ENCODE results near the gene SERPINA6.
A peak's percentile ranks its signal among the peaks of the same experiment; 100 is the strongest.
"Not testable (repeated sequence)": the region's sequence is repeated elsewhere in the genome, so short reads cannot be mapped to it uniquely, and the experiment has no call there.

The SERPINA6 gene, protein sequence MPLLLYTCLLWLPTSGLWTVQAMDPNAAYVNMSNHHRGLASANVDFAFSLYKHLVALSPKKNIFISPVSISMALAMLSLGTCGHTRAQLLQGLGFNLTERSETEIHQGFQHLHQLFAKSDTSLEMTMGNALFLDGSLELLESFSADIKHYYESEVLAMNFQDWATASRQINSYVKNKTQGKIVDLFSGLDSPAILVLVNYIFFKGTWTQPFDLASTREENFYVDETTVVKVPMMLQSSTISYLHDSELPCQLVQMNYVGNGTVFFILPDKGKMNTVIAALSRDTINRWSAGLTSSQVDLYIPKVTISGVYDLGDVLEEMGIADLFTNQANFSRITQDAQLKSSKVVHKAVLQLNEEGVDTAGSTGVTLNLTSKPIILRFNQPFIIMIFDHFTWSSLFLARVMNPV

DNA sequence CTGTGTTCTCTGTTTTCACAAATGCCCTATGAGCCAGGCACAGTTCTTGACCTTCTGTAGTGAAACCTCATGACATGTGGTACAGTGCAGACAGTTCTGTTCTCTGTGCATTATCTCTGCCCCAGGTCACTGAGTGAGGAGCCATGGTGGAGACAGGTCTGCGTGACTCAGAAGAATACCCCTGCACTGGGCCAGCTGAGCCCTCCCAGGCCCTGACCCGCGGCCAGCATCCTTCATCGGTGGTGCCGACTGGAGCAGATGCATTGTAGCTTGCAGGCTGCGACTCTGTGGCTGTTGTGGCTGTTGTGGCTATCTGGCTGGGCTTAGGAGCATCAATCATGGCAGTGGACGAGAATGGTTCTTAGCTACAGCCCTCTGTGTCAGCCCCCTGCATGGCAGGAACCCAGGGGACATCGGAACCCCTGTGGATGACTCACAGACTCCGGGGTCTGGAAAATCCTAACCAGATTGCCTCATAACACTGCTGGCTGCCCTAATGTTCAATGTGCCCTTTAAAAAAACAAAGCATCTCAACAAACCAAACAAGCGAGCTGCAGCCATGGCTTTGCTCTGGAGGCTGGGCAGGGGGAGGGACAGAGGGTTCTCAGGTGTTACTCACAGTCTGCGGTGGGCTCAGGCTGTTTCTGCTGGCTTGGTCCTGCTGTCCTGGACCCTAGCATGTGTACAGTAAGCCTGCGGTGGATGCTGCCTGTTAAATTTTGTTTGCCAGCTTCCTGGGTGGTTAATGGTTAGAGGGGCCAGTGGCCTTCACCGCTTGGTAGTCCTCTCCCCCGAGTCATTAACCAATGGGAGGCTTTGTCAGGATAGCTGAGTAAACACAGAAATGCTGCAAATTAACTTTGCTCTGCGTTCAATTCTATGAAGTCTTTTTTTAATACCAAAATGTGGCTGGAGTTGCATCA, at the start of gene SERPINA6:
Gene SERPINA6, minus strand, starts transcription at position 689 of the 923 bp plus-strand sequence. CDS start 8,688 bp downstream, outside the sequence.
- DNase-seq, result no peak

DNA sequence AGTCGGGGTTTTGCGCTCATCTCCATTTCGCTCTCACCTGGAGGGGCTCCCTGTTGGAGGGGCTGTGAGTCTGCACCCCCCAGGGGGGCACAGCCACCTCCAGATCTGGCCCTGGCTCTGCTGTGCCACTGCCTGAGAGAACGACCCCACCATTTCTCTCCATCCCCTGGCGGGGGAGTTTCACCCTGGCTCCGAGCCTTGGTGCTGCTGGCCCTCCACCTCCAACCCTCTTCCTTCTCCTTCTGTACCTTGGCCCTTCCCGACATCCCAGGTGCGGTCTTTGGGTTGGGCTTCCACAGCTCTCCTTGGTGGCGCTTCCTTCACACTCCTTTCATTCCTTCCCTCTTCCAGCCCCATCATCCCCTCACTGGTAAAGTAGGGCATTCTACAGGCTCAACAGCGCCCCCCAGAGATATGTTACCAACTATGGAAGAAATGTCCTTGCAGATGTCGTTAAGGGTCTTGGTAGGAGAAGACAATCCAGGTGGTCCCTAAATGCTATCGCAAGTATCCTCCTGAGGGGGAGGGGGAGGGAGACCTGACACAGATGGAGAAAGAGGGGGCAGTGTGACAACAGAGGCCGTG, 49.0 kb upstream of the SERPINA6 start:
- DNase-seq, result no peak

DNA sequence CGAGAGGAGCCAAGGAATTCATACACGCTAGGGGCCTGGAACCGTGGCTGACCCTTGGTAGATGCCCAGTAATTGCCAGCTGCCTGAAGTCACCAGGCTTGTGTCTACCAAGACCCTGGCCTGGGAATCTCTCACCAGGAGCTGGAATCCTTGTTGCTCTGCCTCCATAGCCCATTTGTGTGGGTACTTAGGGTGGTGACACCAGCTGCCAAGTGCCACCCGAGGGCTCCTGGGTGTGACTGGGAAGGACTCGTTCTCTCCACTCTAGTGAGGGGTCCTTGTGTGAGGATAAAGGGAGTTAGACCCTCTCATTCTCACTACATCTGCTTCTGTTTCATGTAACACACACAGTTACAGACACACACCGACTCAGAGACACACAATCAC, 47.4 kb upstream of the SERPINA6 start:
- no peak for DNase-seq

DNA sequence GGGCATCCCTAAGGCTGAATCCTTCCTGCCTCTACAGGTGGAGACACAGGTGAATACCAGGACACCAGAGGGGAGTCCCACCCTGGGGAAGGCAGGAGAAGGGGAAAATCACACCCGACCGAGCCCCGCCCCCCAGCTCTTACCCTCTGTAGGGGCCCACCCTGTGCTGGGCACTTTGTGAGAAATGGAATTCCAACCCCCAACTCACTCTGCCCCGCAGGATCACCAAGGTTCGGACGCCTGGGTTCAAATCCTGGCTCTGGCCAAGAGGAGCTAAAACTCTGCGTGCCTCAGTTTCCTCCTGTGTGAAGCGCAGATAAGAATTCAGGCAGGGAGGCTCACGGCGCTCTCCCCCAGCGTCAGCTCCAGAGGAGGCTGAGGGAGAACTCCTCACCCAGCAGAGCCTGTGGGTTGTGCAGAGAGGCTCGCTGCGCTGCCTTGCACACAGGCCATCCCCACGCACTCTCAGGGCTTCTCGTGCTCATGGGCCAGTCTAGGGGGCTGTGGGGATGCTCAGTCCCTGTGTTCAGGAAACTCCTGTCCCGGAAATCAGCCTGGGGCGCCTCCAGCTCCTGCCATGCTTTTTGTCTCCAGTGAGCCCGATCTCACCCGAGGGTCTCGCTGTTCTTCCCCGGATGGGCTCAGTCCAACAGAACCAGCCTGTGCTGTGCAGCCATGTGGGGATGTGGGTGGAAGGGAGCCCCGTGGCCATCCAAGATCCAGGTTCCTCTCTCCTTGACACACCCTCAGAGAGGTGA, 46.8 kb upstream of the SERPINA6 start:
- not testable (repeated sequence) for DNase-seq

DNA sequence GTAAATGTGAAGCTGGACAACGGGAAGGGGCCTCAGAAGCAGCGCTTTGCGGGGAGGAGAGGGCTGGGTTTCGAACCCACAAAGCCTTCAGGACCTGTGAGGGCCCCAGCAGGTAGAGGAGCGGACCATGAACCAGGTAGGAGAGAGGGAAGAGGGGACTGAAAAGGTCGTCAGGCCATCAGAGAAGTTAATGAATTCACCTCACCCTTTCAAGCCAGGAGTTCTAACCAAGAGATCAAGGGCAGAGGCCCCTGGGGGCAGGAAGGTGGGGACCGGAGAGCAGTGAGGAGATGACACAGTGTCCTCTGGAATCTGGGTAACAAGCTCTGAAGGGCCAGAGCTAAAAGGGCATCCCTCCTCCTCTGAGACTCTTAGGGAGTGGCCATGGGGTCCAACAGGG, 45.8 kb upstream of the SERPINA6 start:
- no peak for DNase-seq

DNA sequence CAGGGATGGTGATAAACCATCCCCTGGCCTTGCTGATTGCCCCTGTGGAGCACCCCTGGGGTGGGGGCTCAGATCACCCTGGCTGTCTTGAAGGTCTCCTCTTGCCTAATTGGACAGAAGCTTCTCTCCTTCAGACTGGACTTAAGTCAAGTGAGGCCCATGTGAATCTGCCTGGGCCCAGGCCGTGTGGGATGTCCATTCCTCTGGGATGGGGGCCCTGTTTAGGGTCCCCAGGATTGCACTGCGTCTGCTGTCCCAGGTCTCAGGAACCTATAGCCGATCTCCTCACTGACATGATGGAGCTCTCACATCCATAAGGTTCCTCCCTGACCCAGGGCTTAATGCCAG, 45.1 kb upstream of the SERPINA6 start:
- DNase-seq, result no peak

DNA sequence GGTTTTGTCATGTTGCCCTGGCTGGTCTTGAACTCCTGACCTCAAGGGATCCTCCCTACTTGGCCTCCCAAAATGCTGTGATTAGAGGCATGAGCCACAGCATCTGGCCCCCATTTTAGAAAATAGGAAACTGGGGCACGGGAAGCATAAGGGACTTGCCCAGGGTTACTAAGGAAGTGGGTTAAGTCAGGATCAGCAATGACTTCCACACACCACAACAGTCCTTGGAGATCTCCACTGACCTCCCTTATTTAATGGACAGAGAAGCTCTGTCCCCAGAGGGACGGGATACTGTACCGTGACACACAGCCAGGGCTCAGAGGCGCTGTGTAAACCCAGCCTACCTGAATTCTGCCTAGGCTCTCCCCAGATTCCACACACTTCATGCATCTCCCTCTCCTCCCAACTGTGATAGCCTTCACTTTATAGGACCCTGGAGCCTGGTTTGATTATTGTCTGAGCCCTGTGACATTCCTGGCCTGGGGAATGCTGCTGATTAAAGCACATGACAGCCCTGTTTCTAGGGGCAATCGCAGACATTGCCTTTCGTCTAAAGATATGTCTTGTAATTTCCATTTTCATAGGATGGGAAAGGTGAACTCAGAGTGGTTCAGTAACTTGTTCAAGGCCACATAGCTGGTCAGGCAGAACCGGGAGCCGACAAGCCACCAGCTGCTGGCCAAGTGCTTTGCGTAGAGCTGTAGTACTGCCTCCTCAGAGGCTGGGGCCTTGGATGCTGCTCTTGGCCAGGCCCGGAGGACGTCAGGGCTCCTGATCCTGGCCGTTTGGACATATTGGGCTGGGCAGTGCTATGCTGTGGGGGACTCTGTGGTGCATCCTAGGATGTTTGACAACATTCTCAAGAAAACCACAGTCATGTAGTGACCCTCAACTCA, 44.5 kb upstream of the SERPINA6 start:
- DNase-seq, result no peak

DNA sequence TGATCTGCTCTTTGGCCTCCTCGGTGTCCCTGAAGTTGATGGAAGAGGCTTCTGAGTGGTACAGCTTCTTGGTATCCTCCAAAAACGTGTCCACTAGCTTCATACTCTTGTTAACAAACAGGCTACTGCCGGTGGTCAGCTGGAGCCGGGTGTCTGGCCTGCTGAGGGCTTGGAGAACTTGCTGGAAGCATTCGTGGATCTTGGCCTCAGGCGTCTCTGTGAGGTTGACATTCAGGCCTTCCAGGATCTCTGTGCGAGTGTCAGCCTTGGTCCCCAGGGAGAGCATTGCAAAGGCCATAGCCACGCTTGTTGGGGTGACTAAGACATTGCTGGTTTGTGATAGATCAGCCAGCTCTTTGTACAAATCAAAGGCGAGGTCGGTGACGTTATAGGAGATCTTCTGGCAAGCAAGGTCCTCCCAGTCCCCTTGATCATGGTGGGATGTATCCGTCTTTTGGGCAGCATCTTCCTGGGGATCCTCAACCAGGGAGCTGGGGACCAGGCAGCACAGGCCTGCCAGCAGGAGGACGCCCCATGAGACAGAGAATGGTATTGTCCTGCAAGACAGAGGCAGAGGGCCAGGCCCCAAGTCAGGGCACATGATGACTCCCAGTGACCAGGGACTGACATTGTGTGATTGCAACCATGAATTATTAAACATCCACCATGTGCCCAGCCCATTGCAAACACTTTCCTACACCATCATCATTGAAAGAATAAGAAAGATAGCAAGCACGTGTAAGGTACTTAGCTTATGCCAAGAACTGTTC, 43.2 kb upstream of the SERPINA6 start, which contains the start of gene SERPINA2:
Gene SERPINA2, minus strand, starts transcription at position 553 of the 770 bp plus-strand sequence.
- no peak for DNase-seq

DNA sequence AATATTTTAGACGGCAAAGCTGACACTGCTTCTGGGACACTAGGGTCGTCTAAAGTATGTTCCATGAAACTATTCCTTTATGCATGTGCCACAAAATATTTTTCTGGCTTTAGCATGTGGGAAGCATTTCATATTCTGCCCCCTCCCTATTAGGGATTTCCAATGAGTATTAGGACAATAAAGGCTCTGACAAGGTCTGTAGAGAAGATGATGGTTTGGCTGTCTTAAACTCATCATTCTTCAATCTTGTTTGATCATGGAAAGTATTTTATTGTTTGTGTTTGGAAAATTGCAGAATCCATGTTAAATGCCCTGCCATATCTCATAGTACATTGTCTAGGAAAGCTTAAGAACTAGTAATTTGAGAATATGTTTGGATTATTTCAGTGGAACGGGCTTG, 42.5 kb upstream of the SERPINA6 start:
- DNase-seq, result no peak

DNA sequence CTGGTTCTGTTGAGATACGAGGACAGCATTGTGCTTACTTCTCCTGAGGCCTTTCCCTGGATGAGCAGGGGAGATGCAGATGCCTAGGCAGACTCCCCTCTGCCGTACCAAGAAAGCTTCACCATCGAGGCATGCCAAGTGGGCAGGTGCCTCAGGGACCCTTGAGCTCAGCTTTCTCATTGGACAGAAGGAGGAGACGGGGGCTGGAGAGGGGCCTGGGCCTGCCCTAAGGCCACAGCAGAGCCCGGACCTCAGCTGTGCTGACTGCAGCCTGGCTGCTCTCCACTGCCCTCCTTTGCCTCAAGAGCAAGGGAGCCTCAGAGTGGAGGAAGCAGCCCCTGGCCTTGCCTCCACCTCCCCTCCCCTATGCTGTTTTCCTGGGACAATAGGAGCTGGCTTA, 41.8 kb upstream of the SERPINA6 start:
- no peak for DNase-seq

DNA sequence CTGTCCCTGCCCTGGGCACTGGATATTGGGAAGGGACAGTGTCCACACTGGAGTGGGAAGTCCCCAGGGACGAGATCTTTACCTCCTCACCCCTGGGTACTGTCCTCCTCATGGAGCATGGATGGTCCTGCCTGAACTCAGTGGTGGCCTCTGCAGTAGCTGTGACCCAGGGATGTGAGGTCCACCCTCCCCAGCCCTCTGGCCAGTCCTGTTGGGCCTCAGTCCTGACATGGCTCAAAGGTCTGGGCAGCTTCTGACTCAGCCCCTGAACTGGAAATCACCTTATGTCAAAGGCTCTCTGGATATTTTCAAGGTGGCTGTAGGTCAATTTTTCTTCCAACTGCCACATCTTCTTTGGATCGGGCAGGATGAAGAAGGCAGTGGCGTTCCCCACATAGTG, 40.9 kb upstream of the SERPINA6 start:
- DNase-seq, result no peak

DNA sequence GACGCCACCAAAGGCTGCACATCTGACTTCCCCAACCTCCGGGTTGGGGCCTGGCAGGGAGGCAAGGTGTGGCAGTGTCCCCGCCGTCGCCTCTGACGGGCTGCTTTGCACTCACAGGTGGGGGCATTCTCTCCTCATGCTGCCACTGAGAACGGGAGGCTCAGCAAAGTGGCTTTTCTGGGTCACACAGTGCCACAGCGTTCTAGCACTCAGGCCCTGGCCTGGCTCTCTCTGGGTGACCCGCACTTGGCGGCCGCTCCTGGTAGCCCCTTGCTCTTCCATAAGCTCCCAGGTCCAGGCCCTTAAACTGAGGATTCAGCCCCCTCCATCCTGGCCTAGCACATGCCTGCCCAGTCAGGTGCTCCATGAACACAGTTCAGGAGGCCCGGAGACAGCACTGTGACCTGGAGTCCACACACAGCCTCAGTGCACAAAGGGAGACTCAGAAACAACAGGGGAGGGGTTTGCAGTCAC, 40.1 kb upstream of the SERPINA6 start:
- no peak for DNase-seq

DNA sequence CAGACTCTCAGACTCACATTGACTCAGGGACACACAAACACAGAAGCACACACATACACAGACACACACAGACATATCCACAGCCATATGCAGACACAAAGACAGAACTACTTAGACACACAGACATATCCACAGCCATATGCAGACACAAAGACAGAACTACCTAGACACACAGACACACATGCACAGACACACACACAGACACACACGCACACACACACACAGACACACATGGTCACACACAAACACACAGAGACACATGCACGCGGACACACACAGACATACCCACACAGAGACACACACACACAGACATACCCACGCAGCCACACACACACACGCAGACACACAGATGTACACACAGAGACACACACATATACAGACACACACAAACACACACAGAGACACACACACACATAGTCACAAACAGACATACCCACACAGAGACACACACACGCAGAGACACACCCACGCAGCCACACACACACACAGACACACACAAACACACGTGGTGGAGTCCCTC, 39.5 kb upstream of the SERPINA6 start:
- DNase-seq, result no peak

DNA sequence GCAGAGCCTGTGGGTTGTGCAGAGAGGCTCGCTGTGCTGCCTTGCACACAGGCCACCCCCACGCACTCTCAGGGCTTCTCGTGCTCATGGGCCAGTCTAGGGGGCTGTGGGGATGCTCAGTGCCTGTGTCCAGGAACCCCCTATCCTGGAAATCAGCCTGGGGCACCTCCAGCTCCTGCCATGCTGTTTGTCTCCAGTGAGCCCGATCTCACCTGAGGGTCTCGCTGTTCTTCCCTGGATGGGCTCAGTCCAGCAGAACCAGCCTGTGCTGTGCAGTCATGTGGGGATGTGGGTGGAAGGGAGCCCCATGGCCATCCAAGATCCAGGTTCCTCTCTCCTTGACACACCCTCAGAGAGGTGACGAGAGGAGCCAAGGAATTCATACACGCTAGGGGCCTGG, 38.5 kb upstream of the SERPINA6 start:
- no peak for DNase-seq

DNA sequence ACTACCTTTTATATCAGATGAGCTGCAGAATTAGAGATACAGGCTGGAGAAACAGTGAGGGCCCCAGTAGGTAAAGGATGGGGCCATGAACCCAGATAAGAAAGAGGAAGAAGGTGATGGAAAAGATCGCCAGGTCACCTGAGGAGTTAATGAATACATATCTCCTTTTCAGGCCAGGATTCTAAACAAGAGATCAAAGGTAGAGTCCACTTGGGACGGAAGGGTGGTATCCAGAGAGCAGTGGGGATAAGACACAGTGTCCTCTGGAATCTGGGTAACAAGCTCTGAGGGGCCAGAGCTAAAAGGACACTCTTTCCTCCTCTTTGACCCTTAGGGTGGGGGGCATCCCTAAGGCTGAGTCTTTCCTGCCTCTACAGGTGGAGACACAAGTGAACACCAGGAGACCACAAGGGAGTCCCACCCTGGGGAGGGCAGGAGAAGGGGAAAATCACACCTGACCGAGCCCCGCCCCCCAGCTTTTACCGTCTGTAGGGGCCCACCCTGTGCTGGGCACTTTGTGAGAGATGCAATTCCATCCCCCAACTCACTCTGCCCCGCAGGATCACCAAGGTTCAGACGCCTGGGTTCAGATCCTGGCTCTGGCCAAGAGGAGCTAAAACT, 37.9 kb upstream of the SERPINA6 start:
- DNase-seq, result no peak

DNA sequence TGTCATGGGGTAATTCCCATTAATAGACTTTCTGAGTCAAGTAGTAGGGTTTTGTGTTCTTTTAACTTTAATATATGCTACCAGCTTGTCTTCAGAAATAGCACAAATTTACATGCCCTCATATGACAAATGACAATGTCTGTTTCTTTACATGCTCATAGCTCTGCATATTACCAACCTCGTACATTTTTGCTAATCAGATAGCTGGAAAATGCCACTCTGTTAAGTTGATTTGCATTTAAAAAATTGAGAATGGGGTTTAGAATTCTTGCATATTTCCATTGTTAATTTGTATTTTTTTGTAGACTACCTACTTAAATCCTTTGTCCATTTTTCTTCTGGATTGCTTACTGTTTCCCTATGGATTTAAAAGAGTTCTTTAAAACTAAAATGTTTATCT, 34.0 kb upstream of the SERPINA6 start:
- DNase-seq, result no peak

DNA sequence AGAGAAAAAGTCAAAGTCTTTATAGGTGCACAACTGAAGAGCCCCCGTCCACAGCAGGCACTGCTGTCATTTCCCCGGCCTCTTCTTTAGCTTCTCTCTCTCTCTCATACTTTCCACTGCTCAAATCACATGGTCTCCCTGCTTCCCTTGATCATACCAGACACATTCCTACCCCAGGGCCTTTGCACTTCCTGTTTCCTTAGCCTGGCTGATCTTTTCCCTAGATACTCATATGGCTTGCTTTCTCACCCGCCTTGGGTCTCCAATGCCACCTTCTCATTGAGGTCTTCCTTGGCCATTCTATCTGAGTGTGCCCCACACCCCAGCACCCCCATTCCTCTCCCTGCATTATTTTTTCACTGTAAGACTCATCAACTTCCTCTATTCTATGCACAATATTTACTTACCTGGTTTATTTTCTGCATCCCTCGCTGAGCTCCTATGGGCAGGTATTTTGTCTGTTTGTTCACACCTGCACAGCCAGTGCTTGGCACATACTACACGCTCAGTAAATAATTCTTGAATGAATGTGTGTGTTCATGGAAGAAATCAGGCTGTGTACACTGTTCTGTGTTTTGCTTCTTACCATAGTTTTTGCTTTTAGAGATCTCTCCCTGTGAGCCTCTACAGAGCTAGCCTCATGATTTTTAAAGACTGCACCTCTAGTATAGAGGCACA, 33.4 kb upstream of the SERPINA6 start:
- no peak for DNase-seq

DNA sequence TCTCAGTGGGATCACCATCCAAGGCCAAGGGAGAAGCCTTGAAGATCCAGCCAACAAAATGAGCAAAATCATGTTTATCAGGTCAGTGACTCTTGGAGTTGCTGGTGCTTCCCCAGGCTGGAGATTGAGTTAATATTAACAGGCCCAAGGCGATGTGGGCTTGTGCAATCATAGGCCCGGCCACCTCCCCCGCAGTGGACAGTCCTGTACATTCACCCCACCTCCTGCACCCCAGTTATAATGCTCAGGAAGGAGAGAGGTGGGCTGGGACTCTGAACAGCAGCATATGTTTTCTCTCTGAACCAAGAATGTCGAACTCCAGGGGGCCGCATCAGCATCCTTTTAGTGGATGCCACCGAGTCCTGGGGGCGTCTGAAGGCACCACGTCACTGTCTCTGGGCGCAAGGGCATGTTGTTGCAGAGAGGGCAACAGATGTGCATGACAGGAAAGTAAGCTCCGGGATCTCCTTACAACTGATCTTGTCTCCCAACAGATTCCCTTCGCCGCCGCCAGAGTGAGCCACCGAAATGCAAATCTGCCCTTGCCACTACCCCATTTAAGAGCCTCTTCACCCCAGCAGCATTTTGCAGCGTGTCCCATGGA, 32.2 kb upstream of the SERPINA6 start:
- peak; percentile 2 for DNase-seq

DNA sequence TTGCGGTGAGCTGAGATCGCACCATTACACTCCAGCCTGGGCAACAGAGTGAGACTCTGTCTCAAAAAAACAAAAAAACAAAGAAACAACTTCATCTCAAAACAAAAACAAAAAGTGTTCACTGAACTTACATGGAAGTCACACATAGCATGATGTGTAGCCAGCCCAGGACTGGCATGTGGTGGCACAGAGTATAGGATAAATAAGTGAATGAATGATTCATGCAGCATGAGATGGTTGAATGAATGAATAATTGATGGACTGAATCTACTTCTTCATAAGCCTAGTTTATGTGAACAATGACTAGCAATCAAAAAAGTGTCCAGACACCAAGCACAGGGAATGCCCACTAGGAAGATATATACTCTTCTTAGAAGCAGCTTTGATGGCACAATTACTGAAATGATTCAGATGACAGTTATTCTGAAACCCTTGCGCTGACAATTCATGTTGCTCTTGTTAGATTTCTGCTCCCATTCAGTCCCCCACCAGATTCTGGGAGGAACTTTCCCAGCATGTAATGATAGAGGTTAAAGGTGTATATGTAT, 31.6 kb upstream of the SERPINA6 start:
- no peak for DNase-seq
